ENCODE measurements around the gene SETD7. TPM values are rescaled to one million over a fixed set of nuclear protein-coding genes. Genes with fewer than 3 reads are reported as not detected.

The SETD7 gene
- 76.1 and 82.7 TPM in 2 replicates for total RNA-seq

GRCh38 chr4:139556071-139556723, at the start of gene SETD7:
TSS of gene SETD7 (minus strand) at chr4:139556219. CDS start at chr4:139556137, 82 bp downstream.

GRCh38 chr4:139454111-139455045, 101.6 kb downstream of the SETD7 start, which contains the start of gene RAB33B:
TSS of gene RAB33B (plus strand) at chr4:139454121. CDS start at chr4:139454196, 75 bp downstream.

Other genes with a start within 250 kb of the SETD7 start
- gene RAB33B, start 102.1 kb downstream of the SETD7 start, total RNA-seq: 8.8 and 10.6 TPM in 2 replicates
- gene MGST2, start 109.6 kb upstream of the SETD7 start, total RNA-seq: 3.5 and 4.8 TPM in 2 replicates